Thoracic aorta (tissue), 2 donors: ENCODE results near the gene R3HDM2. TPM values are rescaled to one million over a fixed set of nuclear protein-coding genes. Genes with fewer than 3 reads are reported as not detected.
A peak's percentile ranks its signal among the peaks of the same experiment; 100 is the strongest.

Source experiments
- ATAC-seq: fragments of 150-250 bp; one replicate; pipeline ENCODE4 v1.8.0; 2017; ENCODE audit warnings: low read depth; ENCODE audit not compliant: insufficient number of reproducible peaks, low FRiP score
- DNase-seq: peaks from one replicate; pipeline ENCODE4 v3.0.0-alpha.2; 2020; ENCODE audit warnings: low spot score
- H3K27ac ChIP-seq, 2 donors: fragments of 200-600 bp; sonication (generic); 1 replicate in 1 of 2; 2 replicates in 1 of 2; pipeline ENCODE4 v1.5.1; 2016; ENCODE audit warnings: mild to moderate bottlenecking in 2 of 2, moderate library complexity in 2 of 2
- H3K27me3 ChIP-seq: fragments of 200-600 bp; sonication (generic); replicated peaks from 2 replicates; pipeline ENCODE4 v1.6.0; 2016; ENCODE audit warnings: mild to moderate bottlenecking; ENCODE audit not compliant: insufficient read depth
- H3K36me3 ChIP-seq: fragments of 200-600 bp; sonication (generic); one replicate; pipeline ENCODE4 v1.5.1; 2016
- H3K4me1 ChIP-seq, 2 donors: fragments of 200-600 bp; sonication (generic); 1 replicate in 1 of 2; 2 replicates in 1 of 2; pipeline versions ENCODE4 v1.5.1 to v1.6.0; 2016; ENCODE audit warnings: low read depth in 2 of 2, mild to moderate bottlenecking in 1 of 2; ENCODE audit not compliant: control insufficient read depth in 1 of 2
- H3K4me3 ChIP-seq: fragments of 200-600 bp; sonication (generic); 2 replicates; pipeline ENCODE4 v1.5.1; 2016; ENCODE audit warnings: mild to moderate bottlenecking
- H3K9me3 ChIP-seq: fragments of 200-600 bp; sonication (generic); 2 replicates; pipeline ENCODE4 v1.5.1; 2016
- total RNA-seq, 2 donors: library from RNA; depleted of rRNA; stranded (reverse); fragments of >200 nt; gene quantifications; one replicate each; pipeline versions ENCODE4 v1.1.0 to v1.2.3, GENCODE V29; 2016
- TF ChIP-seq, protein P1 (sequence below): fragments of 200-600 bp; sonication (generic); IDR thresholded peaks from one replicate; pipeline ENCODE4 v1.5.1; 2019; ENCODE audit warnings: antibody characterized with exemption

The R3HDM2 gene
- total RNA-seq, 2 donors from 2014 or later, result 26.5 to 62.4 TPM

DNA sequence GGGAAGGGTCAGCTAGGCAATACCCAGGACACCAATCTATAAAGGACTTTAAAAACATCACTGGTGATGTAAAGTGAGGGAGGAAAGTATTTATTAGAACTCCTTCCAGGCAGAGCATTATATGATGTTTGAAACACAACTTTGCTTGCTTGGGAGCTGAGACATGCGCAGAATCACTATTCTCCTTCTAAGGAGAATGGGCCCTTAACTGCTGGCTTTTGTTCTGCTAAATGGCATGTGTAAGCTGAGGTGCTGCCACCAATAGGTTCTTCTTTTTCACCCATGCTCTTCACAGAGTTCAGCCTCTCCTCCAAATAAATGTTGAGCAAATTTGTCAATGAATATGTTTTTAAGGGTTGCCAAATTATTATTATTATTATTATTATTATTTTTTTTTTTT is 183.8 kb downstream of the R3HDM2 start:
- ATAC-seq (no peak), DNase-seq (no peak)
- no peaks in the 10 kb centered on the region for H3K36me3 ChIP-seq
- no peak overlapping the region for H3K4me3 ChIP-seq
- no peaks in the 10 kb centered on the region for H3K27me3 ChIP-seq
- H3K27ac ChIP-seq, result no peak overlapping the region
- H3K4me1 ChIP-seq, result peaks cover 16 to 19% of the 10 kb centered on the region in 2 donors
- no peaks in the 10 kb centered on the region for H3K9me3 ChIP-seq
- TF ChIP-seq, protein P1, sequence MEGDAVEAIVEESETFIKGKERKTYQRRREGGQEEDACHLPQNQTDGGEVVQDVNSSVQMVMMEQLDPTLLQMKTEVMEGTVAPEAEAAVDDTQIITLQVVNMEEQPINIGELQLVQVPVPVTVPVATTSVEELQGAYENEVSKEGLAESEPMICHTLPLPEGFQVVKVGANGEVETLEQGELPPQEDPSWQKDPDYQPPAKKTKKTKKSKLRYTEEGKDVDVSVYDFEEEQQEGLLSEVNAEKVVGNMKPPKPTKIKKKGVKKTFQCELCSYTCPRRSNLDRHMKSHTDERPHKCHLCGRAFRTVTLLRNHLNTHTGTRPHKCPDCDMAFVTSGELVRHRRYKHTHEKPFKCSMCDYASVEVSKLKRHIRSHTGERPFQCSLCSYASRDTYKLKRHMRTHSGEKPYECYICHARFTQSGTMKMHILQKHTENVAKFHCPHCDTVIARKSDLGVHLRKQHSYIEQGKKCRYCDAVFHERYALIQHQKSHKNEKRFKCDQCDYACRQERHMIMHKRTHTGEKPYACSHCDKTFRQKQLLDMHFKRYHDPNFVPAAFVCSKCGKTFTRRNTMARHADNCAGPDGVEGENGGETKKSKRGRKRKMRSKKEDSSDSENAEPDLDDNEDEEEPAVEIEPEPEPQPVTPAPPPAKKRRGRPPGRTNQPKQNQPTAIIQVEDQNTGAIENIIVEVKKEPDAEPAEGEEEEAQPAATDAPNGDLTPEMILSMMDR, result no peak

DNA sequence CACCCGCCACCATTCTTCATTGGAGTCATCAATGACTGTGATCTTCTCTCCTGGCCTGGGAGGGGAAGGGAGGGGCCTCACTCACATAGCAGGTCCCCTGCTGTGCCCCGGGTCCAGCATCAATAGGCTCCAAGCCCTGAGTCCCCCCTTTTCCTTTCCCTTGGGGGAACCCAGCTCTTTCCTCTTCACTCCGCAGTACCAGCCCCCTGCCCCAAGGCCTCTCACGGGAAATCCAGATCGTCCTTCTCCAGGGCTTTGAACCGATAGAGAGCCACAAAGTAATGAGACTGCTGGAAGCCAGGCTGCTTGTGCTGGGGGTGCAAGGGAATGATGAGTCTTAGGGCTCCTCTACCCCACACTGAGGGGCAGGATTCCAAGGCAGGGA is 186.5 kb downstream of the R3HDM2 start:
- peaks cover 27 to 46% of the 10 kb centered on the region in 2 donors for H3K4me1 ChIP-seq
- no peak for ATAC-seq
- H3K27ac ChIP-seq, result no peak overlapping the region
- H3K27me3 ChIP-seq, result peaks cover 18% of the 10 kb centered on the region
- H3K9me3 ChIP-seq, result no peaks in the 10 kb centered on the region
- no peaks in the 10 kb centered on the region for H3K36me3 ChIP-seq
- no peak for DNase-seq
- TF ChIP-seq, protein P1, result no peak
- no peak overlapping the region for H3K4me3 ChIP-seq

DNA sequence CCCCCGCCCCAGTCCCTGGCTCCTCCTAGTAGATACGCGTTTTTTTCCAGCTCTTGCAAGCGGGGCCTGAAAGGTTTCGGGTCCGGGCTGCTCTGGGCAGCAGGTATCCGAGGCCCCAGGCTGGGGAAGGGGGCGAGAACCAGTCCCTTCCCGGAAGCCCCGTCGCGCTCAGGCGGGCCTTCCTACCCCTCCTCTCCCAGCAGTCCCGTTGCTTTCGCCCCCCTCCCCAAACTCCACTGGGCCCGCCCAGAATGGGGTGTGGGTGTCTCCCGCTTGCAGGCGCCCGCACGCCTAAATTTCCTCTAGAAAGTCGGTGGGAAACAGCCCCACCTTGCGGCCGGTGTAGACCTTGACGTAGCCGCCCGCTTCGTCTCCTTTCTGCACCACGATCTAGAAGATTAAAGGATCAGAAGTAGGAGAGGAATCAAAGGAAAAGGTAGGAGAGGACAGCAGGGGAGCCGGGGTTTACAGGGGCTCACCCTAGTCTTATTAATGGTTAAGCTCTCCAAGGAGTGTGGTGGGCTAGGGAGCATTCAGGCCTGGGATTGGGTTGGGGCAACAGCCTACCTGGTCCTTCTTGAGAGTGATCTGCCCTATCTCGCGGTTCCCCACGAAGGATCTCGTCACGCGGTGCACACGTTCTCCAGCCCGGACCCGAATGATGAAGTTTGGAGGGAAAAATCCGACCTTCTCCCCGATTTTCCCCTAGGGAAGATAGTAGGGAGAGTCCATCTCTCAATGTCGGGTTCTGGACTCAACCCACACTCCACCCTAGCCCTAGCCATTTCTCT is 187.1 kb downstream of the R3HDM2 start:
- Histone ChIP-seq H3K27me3 (peaks cover 18% of the 10 kb centered on the region), H3K36me3 (no peaks in the 10 kb centered on the region), H3K27ac (no peak overlapping the region), H3K4me3 (peak overlapping the region; percentile 63), H3K4me1 (peaks cover 27 to 51% of the 10 kb centered on the region in 2 donors), H3K9me3 (no peaks in the 10 kb centered on the region)
- no peak for ATAC-seq
- TF ChIP-seq, protein P1, result peak; percentile 69
- no peak for DNase-seq

DNA sequence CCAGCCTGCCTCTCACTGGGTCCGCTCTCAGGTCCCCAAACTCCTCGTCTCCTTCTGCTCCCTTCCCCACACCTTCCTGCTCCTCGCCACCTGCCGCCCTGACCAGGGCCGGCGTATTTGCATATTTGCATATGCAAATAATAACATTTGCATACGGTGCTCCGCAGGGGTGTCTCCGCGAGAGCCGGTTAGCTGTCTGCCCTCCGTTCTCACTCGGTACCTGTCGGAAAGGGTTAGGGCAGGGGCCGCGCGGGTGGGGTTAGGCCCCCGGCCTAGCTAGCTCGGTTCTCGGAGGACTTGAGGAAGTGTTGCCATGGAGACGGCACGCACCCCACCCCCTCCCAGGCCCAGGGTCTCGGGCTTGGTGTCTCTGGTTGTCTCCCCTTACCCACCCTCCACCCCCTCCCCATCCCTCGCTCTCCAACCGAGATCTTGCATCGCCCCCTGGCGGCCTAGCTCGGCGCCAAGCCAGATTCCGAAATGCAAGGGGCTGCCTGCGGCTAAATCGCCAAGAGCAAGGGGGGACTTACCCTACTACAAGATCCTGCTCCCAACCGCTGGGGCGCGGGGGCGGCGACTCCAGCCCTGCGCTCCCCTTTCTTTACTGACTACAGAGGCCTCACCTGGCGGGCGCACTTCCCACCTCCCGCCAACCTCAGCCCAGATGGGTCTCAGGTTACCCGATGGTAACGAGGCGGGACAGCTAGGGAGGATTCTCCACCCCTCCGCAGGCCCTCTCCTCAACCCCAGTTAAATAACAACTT is 188.0 kb downstream of the R3HDM2 start:
- Histone ChIP-seq H3K27me3 (peaks cover 18% of the 10 kb centered on the region), H3K4me1 (peaks cover 33 to 60% of the 10 kb centered on the region in 2 donors), H3K27ac (no peak overlapping the region), H3K36me3 (no peaks in the 10 kb centered on the region), H3K9me3 (no peaks in the 10 kb centered on the region), H3K4me3 (peak overlapping the region; percentile 63)
- DNase-seq (no peak), ATAC-seq (no peak)
- TF ChIP-seq, protein P1, result peak; percentile 69

DNA sequence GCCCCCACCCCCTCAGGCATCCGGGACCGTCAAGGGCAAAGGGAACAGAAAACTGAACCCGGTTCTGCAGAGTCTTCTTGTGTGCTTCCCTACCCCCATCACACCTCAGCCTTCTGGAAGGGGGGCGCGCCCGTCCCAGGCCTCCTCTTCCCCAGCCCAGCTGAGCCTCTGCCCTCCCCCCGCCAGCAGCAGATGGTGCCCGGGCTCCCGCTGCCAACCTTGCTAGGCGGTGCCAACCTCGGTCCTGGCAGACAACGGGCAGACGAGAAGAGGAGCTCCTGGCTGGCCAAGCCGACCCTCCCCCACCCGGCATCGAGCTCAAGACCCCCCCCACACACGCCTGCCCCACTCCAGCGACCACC is 188.5 kb downstream of the R3HDM2 start:
- H3K4me1 ChIP-seq, result peaks cover 33 to 63% of the 10 kb centered on the region in 2 donors
- peak overlapping the region; percentile 63 for H3K4me3 ChIP-seq

More for the DNA sequence above, 188.5 kb downstream of the R3HDM2 start:
- no peak overlapping the region for H3K27ac ChIP-seq
- ATAC-seq, result no peak
- TF ChIP-seq, protein P1, result no peak
- DNase-seq, result no peak
- H3K9me3 ChIP-seq, result no peaks in the 10 kb centered on the region
- peaks cover 18% of the 10 kb centered on the region for H3K27me3 ChIP-seq
- H3K36me3 ChIP-seq, result no peaks in the 10 kb centered on the region
